Activated CD4-positive, alpha-beta memory T cell treated with anti-CD3 and anti-CD28 coated beads for 36 hours (primary cell): ENCODE measurements around the gene SUGP1. TPM values are rescaled to one million over a fixed set of nuclear protein-coding genes. Genes with fewer than 3 reads are reported as not detected.
"Not testable (repeated sequence)": the region's sequence is repeated elsewhere in the genome, so short reads cannot be mapped to it uniquely, and the experiment has no call there.

Source experiments
- CTCF ChIA-PET: fragments of 350-600 bp; sonication (Branson Sonifier 250); formaldehyde crosslinking; loops from one replicate; lab custom pipeline; 2021; ENCODE audit warnings: antibody characterized with exemption, inconsistent platforms; lab: Charles Lee
- POLR2A ChIA-PET: fragments of 350-600 bp; sonication (Branson Sonifier 250); formaldehyde crosslinking; loops from one replicate; lab custom pipeline; 2021; ENCODE audit warnings: antibody characterized with exemption; lab: Charles Lee
- DNase-seq: peaks from one replicate; pipeline ENCODE4 v3.0.0-alpha.2; 2020
- H3K27ac Mint-ChIP-seq: one replicate; pipeline ENCODE4 v1.8.0; 2021; ENCODE audit warnings: mixed read lengths
- H3K27me3 Mint-ChIP-seq: one replicate; pipeline ENCODE4 v1.8.0; 2021; ENCODE audit warnings: mixed read lengths
- H3K36me3 Mint-ChIP-seq: one replicate; pipeline ENCODE4 v1.8.0; 2021; ENCODE audit warnings: mixed read lengths
- H3K4me1 Mint-ChIP-seq: one replicate; pipeline ENCODE4 v1.8.0; 2021; ENCODE audit warnings: low read depth, mixed read lengths
- H3K4me3 Mint-ChIP-seq: one replicate; pipeline ENCODE4 v1.8.0; 2021; ENCODE audit warnings: mild to moderate bottlenecking, mixed read lengths
- H3K9me3 Mint-ChIP-seq: one replicate; pipeline ENCODE4 v1.8.0; 2021; ENCODE audit warnings: mixed read lengths
- intact Hi-C: fragments of 100-400 bp; cut with micrococcal nuclease; formaldehyde crosslinking; loops from one replicate; pipeline ENCODE4 v1.15.1; 2023
- total RNA-seq, 2 experiments: library from RNA; stranded (reverse); gene quantifications; one replicate each; pipeline ENCODE4 v1.2.3, GENCODE V29; 2021

The SUGP1 gene
- total RNA-seq, 2 experiments from 2014 or later, result 39.2 to 44.0 TPM

- Mint-ChIP-seq H3K36me3 (no peaks in the 10 kb centered on the region), H3K27me3 (peaks cover 44% of the 10 kb centered on the region), H3K4me3 (no peak overlapping the region), H3K9me3 (no peaks in the 10 kb centered on the region), H3K4me1 (peaks cover 9% of the 10 kb centered on the region), H3K27ac (no peak overlapping the region)
- POLR2A ChIA-PET, result no interaction called here
- CTCF ChIA-PET, result interaction anchor here (1.4 kb wide), 1 partner anchor 296 kb away, joined by 3 read pairs; no protein-coding TSS in a partner anchor
- DNase-seq, result no peak
- intact Hi-C loops, result no loop called here
These were observed 62.3 kb downstream of the SUGP1 start for GRCh38 chr19:19257836-19258588.

- CTCF ChIA-PET, result no interaction called here
These were observed 63.2 kb downstream of the SUGP1 start for GRCh38 chr19:19257137-19257536.

GRCh38 chr19:19256072-19256969, 64.0 kb downstream of the SUGP1 start:
- Mint-ChIP-seq H3K27ac (no peak overlapping the region), H3K9me3 (no peaks in the 10 kb centered on the region), H3K36me3 (no peaks in the 10 kb centered on the region), H3K4me1 (peaks cover 6% of the 10 kb centered on the region), H3K27me3 (peaks cover 41% of the 10 kb centered on the region), H3K4me3 (no peak overlapping the region)
- DNase-seq, result no peak
- POLR2A ChIA-PET, result no interaction called here
- intact Hi-C loops, result no loop called here
- CTCF ChIA-PET, result interaction anchor here (1.0 kb wide), 1 partner anchor 22 kb away, joined by 3 read pairs; no protein-coding TSS in a partner anchor

More at GRCh38 chr19:19257137-19257536, 63.2 kb downstream of the SUGP1 start:
- intact Hi-C loops, result no loop called here
- POLR2A ChIA-PET, result no interaction called here
- Mint-ChIP-seq H3K27me3 (peaks cover 40% of the 10 kb centered on the region), H3K4me1 (peaks cover 9% of the 10 kb centered on the region), H3K9me3 (no peaks in the 10 kb centered on the region), H3K27ac (no peak overlapping the region), H3K4me3 (no peak overlapping the region), H3K36me3 (no peaks in the 10 kb centered on the region)
- no peak for DNase-seq

- H3K9me3 Mint-ChIP-seq, POLR2A ChIA-PET, H3K4me1 Mint-ChIP-seq, intact Hi-C loops, H3K36me3 Mint-ChIP-seq, CTCF ChIA-PET, H3K4me3 Mint-ChIP-seq, DNase-seq, H3K27ac Mint-ChIP-seq: not testable (repeated sequence)
- peaks cover 31% of the 10 kb centered on the region for H3K27me3 Mint-ChIP-seq
These were observed 66.9 kb downstream of the SUGP1 start for GRCh38 chr19:19253409-19253808.

- intact Hi-C loops, result no loop called here
- DNase-seq, result no peak
- Mint-ChIP-seq H3K9me3 (no peaks in the 10 kb centered on the region), H3K27ac (no peak overlapping the region), H3K4me1 (no peaks in the 10 kb centered on the region), H3K4me3 (no peak overlapping the region), H3K27me3 (peaks cover 19% of the 10 kb centered on the region), H3K36me3 (no peaks in the 10 kb centered on the region)
- POLR2A ChIA-PET, result no interaction called here
- CTCF ChIA-PET, result no interaction called here
These were observed 70.0 kb downstream of the SUGP1 start for GRCh38 chr19:19250196-19250801.

GRCh38 chr19:19240476-19240875, 79.8 kb downstream of the SUGP1 start:
- no peaks in the 10 kb centered on the region for H3K4me1 Mint-ChIP-seq
- H3K36me3 Mint-ChIP-seq, result no peaks in the 10 kb centered on the region
- peaks cover 11% of the 10 kb centered on the region for H3K27me3 Mint-ChIP-seq
- intact Hi-C loops, result no loop called here
- no peak overlapping the region for H3K4me3 Mint-ChIP-seq
- H3K27ac Mint-ChIP-seq, result no peak overlapping the region
- no peak for DNase-seq
- ChIA-PET CTCF (no interaction called here), POLR2A (no interaction called here)
- H3K9me3 Mint-ChIP-seq, result peaks cover 8% of the 10 kb centered on the region

- DNase-seq, result no peak
- Mint-ChIP-seq H3K36me3 (no peaks in the 10 kb centered on the region), H3K4me1 (no peaks in the 10 kb centered on the region), H3K27me3 (peaks cover 11% of the 10 kb centered on the region), H3K4me3 (no peak overlapping the region), H3K27ac (no peak overlapping the region), H3K9me3 (peaks cover 11% of the 10 kb centered on the region)
- POLR2A ChIA-PET, result no interaction called here
- intact Hi-C loops, result no loop called here
- CTCF ChIA-PET, result no interaction called here
These were observed 80.6 kb downstream of the SUGP1 start for GRCh38 chr19:19239675-19240074.

GRCh38 chr19:19238126-19238894, 82.0 kb downstream of the SUGP1 start:
- no peaks in the 10 kb centered on the region for H3K4me1 Mint-ChIP-seq
- ChIA-PET CTCF (no interaction called here), POLR2A (no interaction called here)
- peaks cover 11% of the 10 kb centered on the region for H3K27me3 Mint-ChIP-seq
- intact Hi-C loops, result no loop called here
- DNase-seq, result no peak
- no peak overlapping the region for H3K27ac Mint-ChIP-seq
- H3K36me3 Mint-ChIP-seq, result no peaks in the 10 kb centered on the region
- no peak overlapping the region for H3K4me3 Mint-ChIP-seq
- peaks cover 25% of the 10 kb centered on the region for H3K9me3 Mint-ChIP-seq

- peaks cover 27% of the 10 kb centered on the region for H3K9me3 Mint-ChIP-seq
- no peak overlapping the region for H3K4me3 Mint-ChIP-seq
- intact Hi-C loops, result no loop called here
- no peaks in the 10 kb centered on the region for H3K4me1 Mint-ChIP-seq
- ChIA-PET CTCF (no interaction called here), POLR2A (no interaction called here)
- no peak for DNase-seq
- no peaks in the 10 kb centered on the region for H3K36me3 Mint-ChIP-seq
- no peak overlapping the region for H3K27ac Mint-ChIP-seq
- peaks cover 12% of the 10 kb centered on the region for H3K27me3 Mint-ChIP-seq
These were observed 84.1 kb downstream of the SUGP1 start for GRCh38 chr19:19236173-19236572.

- peaks cover 27% of the 10 kb centered on the region for H3K9me3 Mint-ChIP-seq
- no peak overlapping the region for H3K27ac Mint-ChIP-seq
- H3K4me1 Mint-ChIP-seq, result no peaks in the 10 kb centered on the region
- no peaks in the 10 kb centered on the region for H3K36me3 Mint-ChIP-seq
- intact Hi-C loops, result no loop called here
- DNase-seq, result no peak
- ChIA-PET POLR2A (interaction anchor here (0.6 kb wide), 1 partner anchor 135 kb away, joined by 3 read pairs; no protein-coding TSS in a partner anchor), CTCF (interaction anchor here (0.9 kb wide), 2 partner anchors 10 to 21 kb away, joined by 3 to 4 read pairs; no protein-coding TSS in a partner anchor)
- peaks cover 14% of the 10 kb centered on the region for H3K27me3 Mint-ChIP-seq
- no peak overlapping the region for H3K4me3 Mint-ChIP-seq
These were observed 86.0 kb downstream of the SUGP1 start for GRCh38 chr19:19234220-19234816.

- ChIA-PET CTCF (interaction anchor here (0.7 to 1.2 kb wide), 2 partner anchors 9 to 58 kb away, joined by 3 read pairs; no protein-coding TSS in a partner anchor), POLR2A (no interaction called here)
- DNase-seq, result no peak
- H3K4me3 Mint-ChIP-seq, result no peak overlapping the region
- intact Hi-C loops, result no loop called here
- H3K27ac Mint-ChIP-seq, result no peak overlapping the region
- H3K9me3 Mint-ChIP-seq, result peaks cover 27% of the 10 kb centered on the region
- peaks cover 18% of the 10 kb centered on the region for H3K27me3 Mint-ChIP-seq
- no peaks in the 10 kb centered on the region for H3K36me3 Mint-ChIP-seq
- no peaks in the 10 kb centered on the region for H3K4me1 Mint-ChIP-seq
These were observed 88.0 kb downstream of the SUGP1 start for GRCh38 chr19:19232261-19232721.
